BLaER1 treated with 17β-estradiol and CSF1 and Interleukin-3, amounts not matched to agents 10 nM and 100 nM (cell line): Measurements from ENCODE around the gene B4GALT3.
A peak's percentile ranks its signal among the peaks of the same experiment; 100 is the strongest.
"Not testable (repeated sequence)": the region's sequence is repeated elsewhere in the genome, so short reads cannot be mapped to it uniquely, and the experiment has no call there.

Experiments
- H3K27ac ChIP-seq, 11 experiments: shearing (Covaris generic); formaldehyde crosslinking; 2 replicates each; pipeline ENCODE4 v1.8.1; 2022
- H3K27me3 ChIP-seq, 11 experiments: shearing (Covaris generic); formaldehyde crosslinking; 2 replicates each; pipeline ENCODE4 v1.8.1; 2022
- H3K36me3 ChIP-seq, 11 experiments: shearing (Covaris generic); formaldehyde crosslinking; 2 replicates each; pipeline ENCODE4 v1.8.1; 2022
- H3K4me1 ChIP-seq, 10 experiments: shearing (Covaris generic); formaldehyde crosslinking; 2 replicates each; pipeline ENCODE4 v1.8.1; 2022
- H3K4me2 ChIP-seq, 11 experiments: shearing (Covaris generic); formaldehyde crosslinking; 2 replicates each; pipeline ENCODE4 v1.8.1; 2022
- H3K4me3 ChIP-seq, 10 experiments: shearing (Covaris generic); formaldehyde crosslinking; 2 replicates each; pipeline ENCODE4 v1.8.1; 2022
- H3K9ac ChIP-seq, 11 experiments: shearing (Covaris generic); formaldehyde crosslinking; 2 replicates each; pipeline ENCODE4 v1.8.1; 2022
- H3K9me3 ChIP-seq, 11 experiments: shearing (Covaris generic); formaldehyde crosslinking; replicated peaks in 1 of 11; 2 replicates each; pipeline ENCODE4 v1.8.1; 2022
- H4K20me1 ChIP-seq, 11 experiments: shearing (Covaris generic); formaldehyde crosslinking; 2 replicates each; pipeline ENCODE4 v1.8.1; 2022
- Cebpa-rat ChIP-seq, 11 experiments: shearing (Covaris generic); IDR thresholded peaks; 2 replicates each; pipeline ENCODE4 v1.8.1; 2022

Gene B4GALT3

DNA sequence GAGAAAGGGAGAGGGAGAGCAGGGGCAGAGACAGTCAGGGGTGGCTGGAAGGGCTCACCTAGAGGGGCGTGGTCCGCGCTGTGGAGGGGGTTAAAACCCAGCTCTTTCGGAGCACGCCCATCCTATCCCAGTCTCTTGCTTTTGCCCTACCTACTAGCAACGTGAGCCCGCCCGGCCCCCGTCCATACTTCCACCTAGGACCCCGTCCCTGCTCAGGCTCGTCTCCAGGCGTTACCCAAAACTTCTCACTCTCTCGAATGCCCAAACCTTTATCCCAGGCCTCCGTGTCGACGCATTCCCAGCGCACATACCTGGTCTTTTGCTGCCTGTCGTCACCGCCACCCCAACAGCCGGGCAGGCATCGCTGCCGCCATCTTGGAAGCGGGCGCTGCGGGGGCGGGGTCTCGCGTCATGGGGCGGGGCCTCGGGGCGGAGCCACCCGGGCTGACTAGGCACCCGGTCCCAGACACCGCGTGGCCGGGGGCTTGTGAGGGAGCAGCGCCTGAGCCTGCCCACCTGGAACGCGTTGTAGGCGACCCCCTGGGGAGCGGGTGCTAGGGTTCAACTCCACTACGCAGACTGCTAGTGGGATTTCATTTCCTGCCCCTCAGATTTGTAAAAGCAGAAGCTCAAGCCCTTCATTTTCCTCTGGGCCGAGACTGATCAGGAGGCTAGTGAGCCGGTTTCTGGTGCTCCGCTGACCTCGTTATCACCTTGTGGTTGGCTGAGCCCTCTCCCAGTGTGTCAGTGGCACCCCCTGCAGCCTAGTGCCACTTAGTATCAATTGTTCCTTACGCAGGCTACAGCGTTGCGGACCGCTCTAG lies at the start of gene B4GALT3:
TSS of gene B4GALT3 (minus strand) at position 396 of the 824 bp plus-strand sequence. CDS start 1,447 bp downstream, outside the sequence.
- no peaks in the 10 kb centered on the region for H3K27me3 ChIP-seq
- H3K4me3 ChIP-seq = peak within 1 kb of the TSS; percentile 78 to 92 (median 84)
- peaks cover 54 to 74% (median 63%) of the 10 kb centered on the region in 10 experiments for H3K4me1 ChIP-seq
- H3K9me3 ChIP-seq = no peaks in the 10 kb centered on the region
- peaks cover 0 to 7% (median 0%) of the 10 kb centered on the region in 11 experiments; a peak in 2 of 22 replicates for H4K20me1 ChIP-seq
- peaks cover 34 to 39% (median 37%) of the 10 kb centered on the region in 11 experiments for H3K36me3 ChIP-seq
- H3K9ac ChIP-seq = peak within 1 kb of the TSS; percentile 81 to 94 (median 86)
- TF ChIP-seq Cebpa-rat (IDR thresholded peaks at IDR 0.05) = no peak
- peak within 1 kb of the TSS; percentile 79 to 92 (median 83) for H3K27ac ChIP-seq
- peak within 1 kb of the TSS; percentile 85 to 99 (median 98) for H3K4me2 ChIP-seq

GRCh38 chr1:161226759-161227158 lies 49.5 kb upstream of the B4GALT3 start:
- Histone ChIP-seq H3K9ac (peak overlapping the region; percentile 71 to 84 (median 80)), H3K9me3 (no peaks in the 10 kb centered on the region)

GRCh38 chr1:161226320-161226711 lies 49.0 kb upstream of the B4GALT3 start:
- Histone ChIP-seq H3K4me1 (peaks cover 26 to 60% (median 29%) of the 10 kb centered on the region in 10 experiments), H3K9ac (peak overlapping the region; percentile 71 to 84 (median 80)), H3K4me2 (peak overlapping the region; percentile 86 to 99 (median 97)), H3K9me3 (no peaks in the 10 kb centered on the region), H4K20me1 (no peaks in the 10 kb centered on the region), H3K4me3 (peak overlapping the region; percentile 66 to 84 (median 74)), H3K36me3 (peaks cover 15 to 53% (median 29%) of the 10 kb centered on the region in 11 experiments; a peak in 21 of 22 replicates), H3K27ac (peak overlapping the region; percentile 35 to 84 (median 76); a peak in 20 of 22 replicates), H3K27me3 (peaks cover 0 to 23% (median 15%) of the 10 kb centered on the region in 11 experiments; a peak in 17 of 22 replicates)
- TF ChIP-seq Cebpa-rat (IDR thresholded peaks at IDR 0.05) = no peak

More at GRCh38 chr1:161226759-161227158, 49.5 kb upstream of the B4GALT3 start:
- Histone ChIP-seq H4K20me1 (no peaks in the 10 kb centered on the region), H3K4me2 (peak overlapping the region; percentile 86 to 99 (median 97)), H3K27me3 (peaks cover 0 to 18% (median 10%) of the 10 kb centered on the region in 11 experiments; a peak in 17 of 22 replicates), H3K27ac (peak overlapping the region in 10 of 11 experiments; percentile 62 to 84 (median 76); a peak in 16 of 22 replicates), H3K4me3 (peak overlapping the region; percentile 66 to 84 (median 74)), H3K36me3 (peaks cover 15 to 51% (median 29%) of the 10 kb centered on the region in 11 experiments; a peak in 21 of 22 replicates), H3K4me1 (peaks cover 26 to 59% (median 29%) of the 10 kb centered on the region in 10 experiments)
- no peak for TF ChIP-seq Cebpa-rat (IDR thresholded peaks at IDR 0.05)

DNA sequence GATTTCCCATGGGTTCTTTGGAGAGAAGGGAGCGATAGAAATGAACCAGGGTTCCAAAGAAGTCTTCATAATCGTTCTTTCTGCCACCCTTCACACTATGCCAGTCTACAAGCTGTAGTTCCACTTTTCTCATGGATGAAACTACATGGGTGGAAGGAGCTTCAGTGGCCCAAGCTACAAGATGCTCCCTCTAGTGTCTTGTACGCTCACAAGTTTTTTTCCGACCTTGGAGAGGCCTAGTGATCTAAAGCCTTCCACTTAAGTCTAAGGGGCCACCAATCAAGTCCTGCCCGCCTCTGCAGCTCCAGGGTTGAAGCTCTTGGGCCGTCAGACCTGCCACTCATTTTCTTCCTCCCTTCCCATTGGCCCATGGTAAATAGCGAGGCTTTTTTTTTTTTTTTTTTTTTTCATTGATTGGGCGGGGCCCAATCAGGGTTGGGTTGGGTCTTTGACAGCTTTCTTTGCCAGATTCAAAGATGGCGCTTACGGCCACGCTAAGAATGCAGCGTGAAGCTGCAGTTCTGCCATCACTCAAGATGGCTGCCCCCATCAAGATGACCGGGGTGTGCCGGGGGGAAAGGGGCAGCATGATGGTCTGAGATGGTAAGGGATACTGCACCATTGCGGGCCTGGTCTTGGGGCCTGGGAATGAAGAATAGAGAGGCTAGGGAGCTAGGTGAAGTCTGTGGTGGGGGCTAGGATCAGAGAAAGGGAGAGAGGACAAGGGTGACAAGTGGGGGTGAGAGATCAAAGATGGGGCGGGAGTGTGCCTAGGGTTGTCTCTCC lies 48.4 kb upstream of the B4GALT3 start, which contains the start of gene TOMM40L:
TSS of gene TOMM40L (plus strand) at position 527 of the 786 bp plus-strand sequence. CDS start 430 bp downstream, outside the sequence.
- no peak for TF ChIP-seq Cebpa-rat (IDR thresholded peaks at IDR 0.05)
- H3K27ac ChIP-seq = peak within 1 kb of the TSS; percentile 35 to 84 (median 76); a peak in 20 of 22 replicates
- peaks cover 0 to 29% (median 20%) of the 10 kb centered on the region in 11 experiments; a peak in 18 of 22 replicates for H3K27me3 ChIP-seq
- H3K4me2 ChIP-seq = peak within 1 kb of the TSS; percentile 86 to 99 (median 97)
- peak within 1 kb of the TSS; percentile 71 to 84 (median 80) for H3K9ac ChIP-seq
- peaks cover 15 to 53% (median 24%) of the 10 kb centered on the region in 11 experiments; a peak in 21 of 22 replicates for H3K36me3 ChIP-seq
- peaks cover 26 to 60% (median 29%) of the 10 kb centered on the region in 10 experiments for H3K4me1 ChIP-seq
- H4K20me1 ChIP-seq = no peaks in the 10 kb centered on the region
- peak within 1 kb of the TSS; percentile 66 to 84 (median 74) for H3K4me3 ChIP-seq
- H3K9me3 ChIP-seq = no peaks in the 10 kb centered on the region

DNA sequence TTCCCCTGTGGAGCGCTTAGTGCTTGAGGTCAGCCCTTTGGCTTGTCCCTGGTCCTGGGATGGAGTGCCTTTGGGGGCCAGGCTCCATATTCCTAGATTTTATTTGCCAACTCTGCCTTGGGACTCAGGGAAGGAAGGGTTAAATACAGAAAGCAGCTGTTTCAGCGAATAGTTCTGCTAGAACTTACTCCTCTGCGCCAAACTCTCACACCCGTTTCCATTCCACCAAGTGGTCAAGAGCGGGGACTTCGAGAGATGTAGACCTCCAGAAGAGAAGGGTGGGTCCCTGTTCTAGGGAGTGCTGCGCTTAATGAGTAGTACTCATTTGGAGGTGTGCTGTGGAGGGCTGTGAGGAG lies 47.8 kb upstream of the B4GALT3 start:
- Histone ChIP-seq H3K4me2 (peak overlapping the region; percentile 17 to 82 (median 59)), H4K20me1 (no peaks in the 10 kb centered on the region), H3K4me1 (peaks cover 26 to 60% (median 29%) of the 10 kb centered on the region in 10 experiments), H3K36me3 (peaks cover 13 to 53% (median 18%) of the 10 kb centered on the region in 11 experiments; a peak in 21 of 22 replicates), H3K4me3 (peak overlapping the region in 1 of 10 experiments; percentile 3; a peak in 1 of 20 replicates), H3K27ac (peak overlapping the region in 6 of 11 experiments; percentile 3 to 64 (median 34); a peak in 8 of 22 replicates), H3K9me3 (no peaks in the 10 kb centered on the region), H3K9ac (peak overlapping the region in 4 of 11 experiments; percentile 12 to 48 (median 22); a peak in 1 of 22 replicates), H3K27me3 (peaks cover 0 to 35% (median 26%) of the 10 kb centered on the region in 11 experiments; a peak in 18 of 22 replicates)
- no peak for TF ChIP-seq Cebpa-rat (IDR thresholded peaks at IDR 0.05)

DNA sequence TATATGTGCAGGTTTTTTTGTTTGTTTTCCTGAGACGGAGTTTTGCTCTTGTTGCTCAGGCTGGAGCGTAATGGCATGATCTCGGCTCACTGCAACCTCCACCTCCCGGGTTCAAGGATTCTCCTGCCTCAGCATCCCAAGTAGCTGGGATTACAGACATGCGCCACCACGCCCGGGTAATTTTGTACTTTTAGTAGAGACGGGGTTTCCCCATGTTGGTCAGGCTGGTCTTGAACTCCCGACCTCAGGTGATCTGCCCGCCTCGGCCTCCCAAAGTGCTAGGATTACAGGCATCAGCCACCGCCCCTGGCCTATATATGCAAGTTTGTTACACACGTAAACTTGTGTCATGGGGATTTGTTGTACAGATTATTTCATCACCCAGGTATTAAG lies 47.4 kb upstream of the B4GALT3 start:
- H3K9me3 ChIP-seq, H4K20me1 ChIP-seq, H3K4me3 ChIP-seq: not testable (repeated sequence)
- Histone ChIP-seq H3K4me1 (peaks cover 26 to 62% (median 29%) of the 10 kb centered on the region in 10 experiments), H3K36me3 (peaks cover 12 to 53% (median 17%) of the 10 kb centered on the region in 11 experiments; a peak in 21 of 22 replicates), H3K4me2 (peak overlapping the region in 8 of 11 experiments; percentile 50 to 82 (median 68); a peak in 12 of 22 replicates), H3K27me3 (peaks cover 0 to 39% (median 31%) of the 10 kb centered on the region in 11 experiments; a peak in 19 of 22 replicates), H3K27ac (peak overlapping the region in 3 of 11 experiments; percentile 18 to 64 (median 59); a peak in 4 of 22 replicates), H3K9ac (peak overlapping the region in 2 of 11 experiments; percentile 12 to 48; a peak in 1 of 22 replicates)

- no peak for TF ChIP-seq Cebpa-rat (IDR thresholded peaks at IDR 0.05)
- peaks cover 0 to 10% (median 0%) of the 10 kb centered on the region in 11 experiments; a peak in 7 of 22 replicates for H4K20me1 ChIP-seq
- H3K36me3 ChIP-seq = peaks cover 6 to 53% (median 10%) of the 10 kb centered on the region in 11 experiments; a peak in 21 of 22 replicates
- H3K4me2 ChIP-seq = peak overlapping the region in 3 of 11 experiments; percentile 76 to 82 (median 77); a peak in 5 of 22 replicates
- no peak overlapping the region for H3K4me3 ChIP-seq
- no peaks in the 10 kb centered on the region for H3K9me3 ChIP-seq
- no peak overlapping the region for H3K27ac ChIP-seq
- peaks cover 0 to 46% (median 37%) of the 10 kb centered on the region in 11 experiments; a peak in 20 of 22 replicates for H3K27me3 ChIP-seq
- peaks cover 27 to 68% (median 32%) of the 10 kb centered on the region in 10 experiments for H3K4me1 ChIP-seq
- no peak overlapping the region for H3K9ac ChIP-seq
Observed at GRCh38 chr1:161223805-161224694, 46.7 kb upstream of the B4GALT3 start.
